Measurements from ENCODE around the gene PRR29. TPM values are rescaled to one million over a fixed set of nuclear protein-coding genes. Genes with fewer than 3 reads are reported as not detected.

PRR29 gene
- total RNA-seq, 6 experiments from 2014 or later, result 0.17 to 0.27 (median 0.19) TPM; not detected in 3

GRCh38 chr17:64024781-64025731 lies 26.9 kb downstream of the PRR29 start:
- Mint-ChIP-seq H3K27ac (no peak overlapping the region), H3K9me3 (no peaks in the 10 kb centered on the region), H3K4me1 (ENCODE audit: low read depth) (peaks cover 14% of the 10 kb centered on the region), H3K4me3 (no peak overlapping the region), H3K36me3 (ENCODE audit: low read depth) (no peaks in the 10 kb centered on the region), H3K27me3 (ENCODE audit: insufficient read depth) (peaks cover 4% of the 10 kb centered on the region)
- no peak for TF ChIP-seq CTCF (IDR thresholded peaks at IDR 0.05)
- peak; percentile 33 for DNase-seq

- H3K4me1 Mint-ChIP-seq (ENCODE audit: low read depth), result peaks cover 9% of the 10 kb centered on the region
- no peak overlapping the region for H3K27ac Mint-ChIP-seq
- no peaks in the 10 kb centered on the region for H3K36me3 Mint-ChIP-seq (ENCODE audit: low read depth)
- peak; percentile 52 for DNase-seq
- no peaks in the 10 kb centered on the region for H3K9me3 Mint-ChIP-seq
- peaks cover 4% of the 10 kb centered on the region for H3K27me3 Mint-ChIP-seq (ENCODE audit: insufficient read depth)
- peak; percentile 99 for TF ChIP-seq CTCF (IDR thresholded peaks at IDR 0.05)
- peak overlapping the region; percentile 45 for H3K4me3 Mint-ChIP-seq
Observed at GRCh38 chr17:64025732-64026294, 27.7 kb downstream of the PRR29 start.

GRCh38 chr17:64028874-64029464 lies 30.8 kb downstream of the PRR29 start:
- peaks cover 2% of the 10 kb centered on the region for H3K27me3 Mint-ChIP-seq (ENCODE audit: insufficient read depth)
- no peaks in the 10 kb centered on the region for H3K36me3 Mint-ChIP-seq (ENCODE audit: low read depth)
- DNase-seq, result peak; percentile 58
- H3K9me3 Mint-ChIP-seq, result no peaks in the 10 kb centered on the region
- peak; percentile 93 for TF ChIP-seq CTCF (IDR thresholded peaks at IDR 0.05)
- no peak overlapping the region for H3K4me3 Mint-ChIP-seq
- H3K27ac Mint-ChIP-seq, result no peak overlapping the region
- peaks cover 18% of the 10 kb centered on the region for H3K4me1 Mint-ChIP-seq (ENCODE audit: low read depth)

GRCh38 chr17:64032081-64032480 lies 33.9 kb downstream of the PRR29 start:
- no peaks in the 10 kb centered on the region for H3K9me3 Mint-ChIP-seq
- H3K4me1 Mint-ChIP-seq (ENCODE audit: low read depth), result peaks cover 9% of the 10 kb centered on the region
- no peaks in the 10 kb centered on the region; the same call in 1 of the 2 replicates for H3K27me3 Mint-ChIP-seq (ENCODE audit: insufficient read depth)
- TF ChIP-seq CTCF (IDR thresholded peaks at IDR 0.05), result no peak
- no peaks in the 10 kb centered on the region for H3K36me3 Mint-ChIP-seq (ENCODE audit: low read depth)
- peak; percentile 21 for DNase-seq
- H3K27ac Mint-ChIP-seq, result peak overlapping the region; percentile 32; the same call in 1 of the 2 replicates
- no peak overlapping the region for H3K4me3 Mint-ChIP-seq

- DNase-seq, result no peak
- peak; percentile 47 for TF ChIP-seq CTCF (IDR thresholded peaks at IDR 0.05)
- Mint-ChIP-seq H3K36me3 (ENCODE audit: low read depth) (peaks cover 4% of the 10 kb centered on the region; the same call in 1 of the 2 replicates), H3K4me1 (ENCODE audit: low read depth) (peaks cover 9% of the 10 kb centered on the region), H3K4me3 (no peak overlapping the region), H3K27ac (no peak overlapping the region), H3K9me3 (no peaks in the 10 kb centered on the region), H3K27me3 (ENCODE audit: insufficient read depth) (peaks cover 2% of the 10 kb centered on the region)
Observed at GRCh38 chr17:64036198-64036922, 38.2 kb downstream of the PRR29 start.
